ENCODE results near the gene DCLRE1A.
"Not testable (repeated sequence)": the region's sequence is repeated elsewhere in the genome, so short reads cannot be mapped to it uniquely, and the experiment has no call there.

Gene DCLRE1A

GRCh38 chr10:113858541-113858940, 4.7 kb upstream of the DCLRE1A start:
- no peak for DNase-seq (ENCODE audit: low read depth in 2 of 2, low spot score in 1 of 2)

- DNase-seq (ENCODE audit: low read depth in 2 of 2, low spot score in 1 of 2), result no peak
Observed at GRCh38 chr10:113857210-113857609, 3.3 kb upstream of the DCLRE1A start.

DNA sequence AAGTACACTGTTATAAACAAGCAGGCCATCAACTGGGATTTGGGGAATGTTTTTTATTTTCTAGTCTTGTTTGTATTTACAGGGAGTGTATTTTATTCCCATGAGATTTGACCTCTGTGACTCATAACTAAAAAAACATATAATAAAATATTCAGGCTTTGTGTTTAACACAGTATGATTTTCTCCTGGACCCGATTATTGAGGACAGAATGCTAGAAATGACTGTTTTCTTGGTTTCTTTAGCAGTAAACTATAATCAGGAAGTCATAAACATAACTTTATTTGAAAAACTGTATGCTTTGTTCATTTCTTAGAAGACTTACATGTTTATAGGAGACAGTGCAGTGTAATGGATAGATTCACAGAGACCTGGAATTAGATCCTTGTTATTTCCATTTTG, 2.7 kb upstream of the DCLRE1A start:
- DNase-seq (ENCODE audit: low read depth in 2 of 2, low spot score in 1 of 2), result no peak

DNA sequence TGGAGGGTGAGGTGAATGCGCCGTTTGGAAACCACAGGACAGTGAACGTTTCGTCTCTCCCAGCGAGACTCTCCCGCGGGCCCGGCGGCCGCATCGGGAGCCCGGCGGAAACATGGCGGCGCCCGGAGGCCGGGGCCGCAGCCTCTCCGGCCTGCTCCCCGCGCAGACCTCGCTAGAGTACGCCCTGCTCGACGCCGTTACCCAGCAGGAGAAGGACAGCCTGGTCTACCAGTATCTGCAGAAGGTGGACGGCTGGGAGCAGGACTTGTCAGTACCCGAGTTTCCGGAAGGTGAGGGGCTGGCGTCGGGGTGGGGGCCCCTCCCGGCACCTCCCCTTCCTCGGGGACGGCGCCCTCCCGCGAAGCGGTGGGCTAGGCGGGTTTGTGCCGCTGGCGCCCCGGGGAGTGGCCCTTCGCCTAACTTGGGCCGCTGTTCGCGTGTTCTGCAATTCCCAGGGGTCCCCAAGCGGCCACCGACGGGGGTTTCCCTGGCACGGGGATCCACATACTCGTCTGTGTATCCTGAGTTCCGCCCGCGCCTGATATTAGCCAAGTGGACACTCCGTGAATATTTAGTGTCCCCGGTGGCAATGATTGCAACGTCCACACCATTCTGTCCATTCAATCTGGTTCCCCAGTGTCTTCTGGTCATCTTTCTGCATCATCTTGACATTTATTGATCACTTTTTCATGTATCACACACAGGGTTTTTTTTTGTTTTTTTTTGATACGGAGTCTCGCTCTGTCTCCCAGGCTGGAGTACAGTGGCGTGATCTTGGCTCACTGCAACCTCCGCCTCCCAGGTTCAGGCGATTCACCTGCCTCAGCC, 1.1 kb upstream of the DCLRE1A start:
- no peak for DNase-seq (ENCODE audit: low read depth in 2 of 2, low spot score in 1 of 2)

DNA sequence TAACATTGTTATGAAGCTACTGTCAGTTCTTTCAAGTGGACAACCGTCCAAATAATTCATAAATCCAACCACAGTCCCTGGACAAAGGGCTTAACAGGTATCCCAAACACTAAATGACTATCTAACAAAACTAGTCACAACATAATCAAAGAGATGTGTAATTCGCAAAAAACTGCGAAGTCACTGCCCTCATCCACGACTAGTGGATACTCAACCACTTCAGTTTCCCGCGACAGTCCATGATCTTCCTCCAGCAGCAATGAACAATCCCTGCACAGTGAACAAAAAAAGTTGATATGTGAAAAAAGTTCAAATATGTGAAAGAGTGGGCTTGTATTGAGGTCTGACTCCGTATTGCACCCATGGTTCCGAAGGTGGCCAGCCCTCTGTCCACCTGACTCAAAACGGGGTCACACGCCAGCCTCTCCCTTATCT, 287 bp downstream of the DCLRE1A start:
- no peak for DNase-seq (ENCODE audit: low read depth in 2 of 2, low spot score in 1 of 2)

DNA sequence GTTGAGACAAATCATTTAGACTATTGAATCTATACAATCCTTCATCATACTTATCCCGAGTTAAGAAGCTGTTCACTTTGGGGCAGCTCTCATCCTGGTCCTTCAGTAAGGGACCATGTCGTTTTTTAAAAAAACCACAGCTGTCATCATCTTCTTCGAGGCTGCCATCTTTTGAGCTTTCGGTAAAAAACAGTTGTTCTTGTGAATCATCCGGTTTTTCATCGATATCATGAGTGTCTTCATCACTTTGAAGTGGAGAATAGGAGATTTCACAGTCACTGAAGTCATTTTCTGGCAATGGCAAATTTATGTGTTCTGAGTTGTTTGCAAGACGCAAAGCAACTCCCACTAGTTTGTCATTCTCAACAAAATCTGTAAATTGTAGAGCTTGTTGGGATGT, 3.9 kb downstream of the DCLRE1A start:
- DNase-seq (ENCODE audit: low read depth in 2 of 2, low spot score in 1 of 2), result no peak

DNA sequence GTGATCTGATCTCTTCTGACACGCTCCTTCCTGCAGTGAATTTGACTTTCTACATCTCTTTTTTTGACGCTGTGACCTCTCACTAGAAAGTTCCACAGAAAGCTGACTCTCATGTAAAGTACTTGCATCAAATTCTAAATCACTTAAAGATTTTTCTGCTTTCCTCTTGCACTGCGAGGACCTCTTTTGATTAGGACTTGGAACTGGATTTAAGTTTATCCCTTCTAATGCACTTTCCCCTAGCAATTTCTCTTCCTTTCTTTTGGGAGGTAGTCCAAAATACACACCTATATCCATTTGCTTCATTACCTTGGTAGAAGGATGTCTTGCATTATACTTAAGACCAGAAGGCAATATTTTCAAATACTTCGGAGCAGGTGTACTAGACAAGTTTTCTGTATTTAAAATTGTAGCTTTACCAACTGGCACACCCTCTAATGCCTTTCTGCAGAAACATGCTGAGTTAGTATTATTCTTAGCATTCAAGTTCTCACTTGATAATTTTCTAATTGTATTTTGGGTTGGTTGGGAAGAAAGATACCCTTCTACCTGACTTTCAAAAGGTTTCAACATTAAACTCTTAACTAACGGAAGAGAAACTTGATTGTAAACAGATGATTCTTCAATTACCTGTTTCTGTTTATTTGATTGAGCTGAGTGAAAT, 4.6 kb downstream of the DCLRE1A start:
- DNase-seq (ENCODE audit: low read depth in 2 of 2, low spot score in 1 of 2), result no peak

DNA sequence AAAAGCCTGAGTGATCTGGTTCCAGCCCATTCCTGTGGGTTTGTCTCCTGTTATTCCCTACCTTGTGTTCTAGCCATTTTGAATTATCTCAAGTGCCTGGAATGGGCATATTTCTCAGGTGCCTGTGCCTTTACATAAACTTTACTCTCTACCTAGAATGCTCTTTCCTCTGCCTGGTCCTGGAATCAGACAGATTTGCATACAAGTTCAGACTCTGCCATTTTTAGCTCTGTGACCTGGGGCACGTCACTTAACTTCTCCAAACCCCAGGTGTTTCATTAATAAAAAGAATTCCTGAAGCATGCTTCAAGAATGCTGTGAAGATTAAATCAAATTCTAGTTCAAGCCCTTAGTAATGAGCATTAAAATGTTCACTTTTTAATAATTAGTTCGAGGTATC, 7.8 kb downstream of the DCLRE1A start:
- no peak for DNase-seq (ENCODE audit: low read depth in 2 of 2, low spot score in 1 of 2)

GRCh38 chr10:113843972-113844485, 9.9 kb downstream of the DCLRE1A start:
- DNase-seq (ENCODE audit: low read depth in 2 of 2, low spot score in 1 of 2), result no peak

- DNase-seq (ENCODE audit: low read depth in 2 of 2, low spot score in 1 of 2), result no peak
Observed at GRCh38 chr10:113842171-113842570, 11.7 kb downstream of the DCLRE1A start.

GRCh38 chr10:113828567-113828966, 25.3 kb downstream of the DCLRE1A start:
- DNase-seq (ENCODE audit: low read depth in 2 of 2, low spot score in 1 of 2), result not testable (repeated sequence)

DNA sequence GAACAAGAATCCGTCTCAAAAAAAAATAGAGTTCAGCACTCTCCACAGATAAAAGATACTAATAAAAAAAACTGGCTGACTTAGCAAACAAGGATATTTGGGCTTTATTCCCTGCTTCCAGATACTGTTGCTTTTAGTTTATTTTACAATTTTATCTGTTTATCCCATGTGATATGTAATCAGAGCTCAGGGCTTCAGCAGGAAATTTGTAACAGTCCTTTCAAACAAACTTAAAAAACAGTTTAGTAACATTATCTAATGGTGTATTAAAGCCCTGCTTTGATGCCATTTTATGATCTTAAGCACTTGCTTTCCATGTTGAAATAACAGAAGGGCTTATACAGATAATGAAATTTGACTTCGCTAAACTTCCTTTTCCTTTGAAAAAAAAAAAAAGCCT, 28.1 kb downstream of the DCLRE1A start:
- DNase-seq (ENCODE audit: low read depth in 2 of 2, low spot score in 1 of 2), result no peak

- DNase-seq (ENCODE audit: low read depth in 2 of 2, low spot score in 1 of 2), result no peak
Observed at GRCh38 chr10:113823389-113823788, 30.5 kb downstream of the DCLRE1A start.

- DNase-seq (ENCODE audit: low read depth in 2 of 2, low spot score in 1 of 2), result no peak
Observed at GRCh38 chr10:113822174-113822573, 31.7 kb downstream of the DCLRE1A start.

DNA sequence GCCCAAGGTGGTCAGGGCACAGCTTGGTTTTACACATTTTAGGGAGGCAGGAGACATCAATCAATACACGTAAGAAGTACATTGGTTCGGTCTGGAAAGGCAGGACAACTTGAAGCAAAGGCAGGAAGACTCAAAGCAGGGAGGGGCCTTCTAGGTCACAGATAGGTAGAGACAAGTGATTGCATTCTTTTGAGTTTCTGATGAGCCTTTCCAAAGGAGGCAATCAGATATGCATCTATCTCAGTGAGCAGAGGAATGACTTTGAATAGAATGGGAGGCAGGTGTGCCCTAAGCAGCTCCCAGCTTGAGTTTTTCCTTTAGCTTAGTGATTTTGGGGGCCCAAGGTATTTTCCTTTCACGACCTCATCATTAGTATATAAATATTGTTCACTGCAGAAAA, 32.6 kb downstream of the DCLRE1A start:
- DNase-seq (ENCODE audit: low read depth in 2 of 2, low spot score in 1 of 2), result not testable (repeated sequence)

- no peak for DNase-seq (ENCODE audit: low read depth in 2 of 2, low spot score in 1 of 2)
Observed at GRCh38 chr10:113820507-113820906, 33.4 kb downstream of the DCLRE1A start.

- DNase-seq (ENCODE audit: low read depth in 2 of 2, low spot score in 1 of 2), result no peak
Observed at GRCh38 chr10:113819989-113820388, 33.9 kb downstream of the DCLRE1A start.

DNA sequence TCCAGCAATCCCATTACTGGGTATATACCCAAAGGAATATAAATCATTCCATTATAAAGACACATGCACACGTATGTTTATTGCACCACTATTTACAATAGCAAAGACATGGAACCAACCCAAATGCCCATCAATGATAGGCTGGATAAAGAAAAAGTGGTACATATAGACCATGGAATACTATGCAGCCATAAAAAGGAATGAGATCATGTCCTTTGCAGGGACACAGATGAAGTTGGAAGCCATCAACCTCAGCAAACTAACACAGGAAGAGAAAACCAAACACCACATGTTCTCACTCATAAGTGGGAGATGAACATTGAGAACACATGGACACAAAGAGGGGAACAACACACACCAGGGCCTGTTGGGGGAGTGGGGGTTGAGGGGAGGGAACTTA, 39.2 kb downstream of the DCLRE1A start:
- not testable (repeated sequence) for DNase-seq (ENCODE audit: low read depth in 2 of 2, low spot score in 1 of 2)

DNA sequence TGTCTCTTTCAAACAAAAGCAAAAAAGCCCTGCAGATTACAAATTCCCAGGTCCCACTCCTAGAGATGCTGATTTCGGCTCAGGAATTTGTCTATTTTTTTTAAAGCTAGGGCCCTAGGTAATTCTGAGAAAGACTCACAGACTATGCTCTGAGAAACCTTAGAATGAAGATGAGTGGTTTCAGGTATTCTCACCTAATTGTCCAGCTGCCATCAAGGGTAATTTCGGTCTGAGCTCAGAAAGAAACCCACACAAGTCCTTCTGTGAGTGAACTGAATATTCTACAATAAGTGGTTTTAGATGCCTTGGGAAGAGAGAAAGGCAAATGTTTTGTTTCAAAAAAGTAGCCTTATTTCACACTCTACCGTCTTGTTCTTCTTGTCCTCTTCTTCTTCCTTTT, 45.7 kb downstream of the DCLRE1A start:
- DNase-seq (ENCODE audit: low read depth in 2 of 2, low spot score in 1 of 2), result no peak

- DNase-seq (ENCODE audit: low read depth in 2 of 2, low spot score in 1 of 2), result no peak
Observed at GRCh38 chr10:113806503-113806902, 47.4 kb downstream of the DCLRE1A start.

- no peak for DNase-seq (ENCODE audit: low read depth in 2 of 2, low spot score in 1 of 2)
Observed at GRCh38 chr10:113802997-113803396, 50.9 kb downstream of the DCLRE1A start.

- no peak for DNase-seq (ENCODE audit: low read depth in 2 of 2, low spot score in 1 of 2)
Observed at GRCh38 chr10:113801569-113801968, 52.3 kb downstream of the DCLRE1A start.

All from stimulated activated CD8-positive, alpha-beta memory T cell treated with anti-CD3 and anti-CD28 coated beads, Interleukin-4, amount 100 ng/mL, for 4 hours (primary cell).